Activated naive CD8-positive, alpha-beta T cell treated with anti-CD3 and anti-CD28 coated beads, Interleukin-2, amount 50 U/mL, for 24 hours (primary cell): ENCODE results near the gene SOCS7.

ENCODE experiments used
- ATAC-seq: fragments of 150-1000 bp; cut with Tn5 transposase; one replicate; pipeline ENCODE4 v1.10.0; 2021
- DNase-seq: peaks from one replicate; pipeline ENCODE4 v3.0.0; 2021
- H3K27ac Mint-ChIP-seq: one replicate; pipeline ENCODE4 v1.8.0; 2021; ENCODE audit warnings: mild to moderate bottlenecking, mixed read lengths
- H3K27me3 Mint-ChIP-seq: one replicate; pipeline ENCODE4 v1.8.0; 2021; ENCODE audit warnings: mixed read lengths
- H3K36me3 Mint-ChIP-seq: one replicate; pipeline ENCODE4 v1.8.0; 2021; ENCODE audit warnings: low read depth, mixed read lengths
- H3K4me1 Mint-ChIP-seq: one replicate; pipeline ENCODE4 v1.8.0; 2021; ENCODE audit warnings: mixed read lengths
- H3K4me3 Mint-ChIP-seq: one replicate; pipeline ENCODE4 v1.8.0; 2021; ENCODE audit warnings: mild to moderate bottlenecking, moderate library complexity, mixed read lengths
- H3K9me3 Mint-ChIP-seq: one replicate; pipeline ENCODE4 v1.8.0; 2021; ENCODE audit warnings: mixed read lengths

Gene SOCS7

DNA sequence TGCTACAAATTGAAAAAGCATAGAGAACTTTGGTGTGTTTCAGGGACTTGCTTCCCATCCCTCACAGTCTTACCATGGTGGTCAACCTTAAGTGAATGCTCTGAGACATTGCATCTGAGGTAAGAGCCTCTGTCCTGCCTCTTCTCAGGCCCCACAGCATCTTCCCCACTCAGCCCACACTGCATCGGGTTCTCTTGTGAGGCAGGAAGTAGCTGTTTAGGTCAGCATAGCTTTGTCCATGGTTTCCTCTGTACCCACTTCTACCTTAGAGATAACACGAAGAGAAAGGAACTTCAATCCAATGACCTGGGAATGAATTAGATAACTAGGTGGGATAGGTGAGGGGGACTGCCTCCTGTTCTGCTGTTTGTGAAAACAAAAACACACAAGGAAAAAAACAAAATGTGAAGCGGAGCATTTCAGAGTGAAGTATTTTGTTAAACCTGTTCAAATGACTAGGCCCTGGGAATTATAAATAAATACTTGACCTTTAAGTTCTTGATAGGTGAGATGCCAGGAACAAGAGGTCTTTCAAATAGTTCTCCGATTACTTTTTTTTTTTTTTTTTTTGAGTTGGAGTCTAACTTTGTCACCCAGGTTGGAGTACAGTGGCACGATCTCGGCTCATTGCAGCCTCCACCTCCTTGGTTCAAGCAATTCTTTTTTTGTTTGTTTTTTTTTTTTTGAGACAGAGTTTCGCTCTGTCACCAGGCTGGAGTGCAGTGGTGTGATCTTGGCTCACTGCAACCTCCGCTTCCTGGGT, 17.7 kb downstream of the SOCS7 start:
- H3K9me3 Mint-ChIP-seq = no peaks in the 10 kb centered on the region
- ATAC-seq = no peak
- H3K4me3 Mint-ChIP-seq = no peak overlapping the region
- peaks cover 28% of the 10 kb centered on the region for H3K36me3 Mint-ChIP-seq
- H3K4me1 Mint-ChIP-seq = no peaks in the 10 kb centered on the region
- H3K27me3 Mint-ChIP-seq = no peaks in the 10 kb centered on the region
- DNase-seq = no peak
- no peak overlapping the region for H3K27ac Mint-ChIP-seq

GRCh38 chr17:38379448-38379847, 27.8 kb downstream of the SOCS7 start:
- Mint-ChIP-seq H3K36me3 (peaks cover 12% of the 10 kb centered on the region), H3K27ac (no peak overlapping the region), H3K27me3 (no peaks in the 10 kb centered on the region), H3K9me3 (no peaks in the 10 kb centered on the region), H3K4me1 (no peaks in the 10 kb centered on the region), H3K4me3 (no peak overlapping the region)
- DNase-seq (no peak), ATAC-seq (no peak)

DNA sequence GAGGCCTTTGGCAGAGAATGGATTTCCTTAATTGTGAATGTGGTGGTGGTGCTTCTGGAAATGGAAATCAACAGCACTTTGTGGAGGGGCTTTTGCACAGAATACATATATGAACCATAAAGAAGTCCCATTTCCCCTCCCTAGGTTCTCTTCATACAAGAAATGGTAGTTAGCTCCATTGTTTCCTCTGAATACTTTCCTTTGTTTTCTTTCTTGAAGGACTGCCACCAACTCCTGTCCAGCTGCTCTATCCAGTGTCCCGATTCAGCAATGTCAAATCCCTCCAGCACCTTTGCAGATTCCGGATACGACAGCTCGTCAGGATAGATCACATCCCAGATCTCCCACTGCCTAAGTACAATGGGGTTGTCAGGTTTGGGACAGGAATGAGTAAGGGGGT, 43.4 kb downstream of the SOCS7 start:
- Mint-ChIP-seq H3K27me3 (no peaks in the 10 kb centered on the region), H3K4me3 (no peak overlapping the region), H3K4me1 (no peaks in the 10 kb centered on the region), H3K36me3 (peaks cover 15% of the 10 kb centered on the region), H3K27ac (no peak overlapping the region), H3K9me3 (no peaks in the 10 kb centered on the region)
- DNase-seq (no peak), ATAC-seq (no peak)

GRCh38 chr17:38397227-38397626, 45.6 kb downstream of the SOCS7 start:
- Mint-ChIP-seq H3K36me3 (peaks cover 17% of the 10 kb centered on the region), H3K27me3 (no peaks in the 10 kb centered on the region), H3K27ac (no peak overlapping the region), H3K9me3 (no peaks in the 10 kb centered on the region), H3K4me1 (no peaks in the 10 kb centered on the region), H3K4me3 (no peak overlapping the region)
- no peak for DNase-seq
- no peak for ATAC-seq

GRCh38 chr17:38400286-38400685, 48.6 kb downstream of the SOCS7 start:
- no peaks in the 10 kb centered on the region for H3K27me3 Mint-ChIP-seq
- H3K27ac Mint-ChIP-seq = no peak overlapping the region
- H3K4me3 Mint-ChIP-seq = no peak overlapping the region
- no peak for DNase-seq
- H3K9me3 Mint-ChIP-seq = no peaks in the 10 kb centered on the region
- no peak for ATAC-seq
- H3K4me1 Mint-ChIP-seq = no peaks in the 10 kb centered on the region
- peaks cover 17% of the 10 kb centered on the region for H3K36me3 Mint-ChIP-seq

DNA sequence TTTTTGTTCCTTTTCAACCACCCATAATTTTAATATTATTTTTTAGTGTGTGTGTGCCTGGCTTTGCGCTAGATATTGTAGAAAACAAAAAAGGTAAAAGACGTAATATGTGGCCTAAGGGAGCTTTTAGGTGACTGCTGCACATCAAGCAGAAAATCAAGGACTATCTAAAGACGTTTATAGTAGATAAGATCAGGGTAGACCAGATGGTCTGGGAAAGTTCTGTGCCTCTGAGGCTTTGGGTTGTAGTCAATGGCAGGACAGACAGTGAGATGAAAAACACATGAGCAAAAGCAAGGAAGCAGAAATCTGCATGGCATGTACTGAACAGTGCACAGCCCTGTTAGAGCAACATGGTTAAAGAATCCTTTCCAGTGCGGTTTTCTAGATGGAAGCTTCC, 49.8 kb downstream of the SOCS7 start:
- ATAC-seq (no peak), DNase-seq (no peak)
- H3K4me3 Mint-ChIP-seq = no peak overlapping the region
- no peaks in the 10 kb centered on the region for H3K4me1 Mint-ChIP-seq
- peaks cover 10% of the 10 kb centered on the region for H3K36me3 Mint-ChIP-seq
- H3K9me3 Mint-ChIP-seq = no peaks in the 10 kb centered on the region
- H3K27ac Mint-ChIP-seq = no peak overlapping the region
- no peaks in the 10 kb centered on the region for H3K27me3 Mint-ChIP-seq

GRCh38 chr17:38402897-38403296, 51.3 kb downstream of the SOCS7 start:
- Mint-ChIP-seq H3K27me3 (no peaks in the 10 kb centered on the region), H3K27ac (no peak overlapping the region), H3K4me3 (no peak overlapping the region), H3K9me3 (no peaks in the 10 kb centered on the region), H3K36me3 (peaks cover 2% of the 10 kb centered on the region), H3K4me1 (no peaks in the 10 kb centered on the region)
- no peak for ATAC-seq
- no peak for DNase-seq

GRCh38 chr17:38403491-38403890, 51.8 kb downstream of the SOCS7 start:
- Mint-ChIP-seq H3K27ac (no peak overlapping the region), H3K36me3 (peaks cover 2% of the 10 kb centered on the region), H3K27me3 (no peaks in the 10 kb centered on the region), H3K4me1 (no peaks in the 10 kb centered on the region), H3K9me3 (no peaks in the 10 kb centered on the region), H3K4me3 (no peak overlapping the region)
- ATAC-seq (no peak), DNase-seq (no peak)

- H3K4me1 Mint-ChIP-seq = no peaks in the 10 kb centered on the region
- H3K4me3 Mint-ChIP-seq = no peak overlapping the region
- H3K27ac Mint-ChIP-seq = no peak overlapping the region
- no peaks in the 10 kb centered on the region for H3K9me3 Mint-ChIP-seq
- H3K36me3 Mint-ChIP-seq = peaks cover 2% of the 10 kb centered on the region
- no peak for ATAC-seq
- no peaks in the 10 kb centered on the region for H3K27me3 Mint-ChIP-seq
- DNase-seq = no peak
These were observed 52.7 kb downstream of the SOCS7 start for GRCh38 chr17:38404174-38404943.

GRCh38 chr17:38405654-38406053, 54.0 kb downstream of the SOCS7 start:
- no peak for DNase-seq
- Mint-ChIP-seq H3K36me3 (peaks cover 2% of the 10 kb centered on the region), H3K27ac (no peak overlapping the region), H3K4me3 (no peak overlapping the region), H3K9me3 (no peaks in the 10 kb centered on the region), H3K27me3 (peaks cover 2% of the 10 kb centered on the region), H3K4me1 (no peaks in the 10 kb centered on the region)
- no peak for ATAC-seq

GRCh38 chr17:38410201-38410600, 58.6 kb downstream of the SOCS7 start:
- Mint-ChIP-seq H3K36me3 (no peaks in the 10 kb centered on the region), H3K4me3 (no peak overlapping the region), H3K9me3 (no peaks in the 10 kb centered on the region), H3K27me3 (peaks cover 4% of the 10 kb centered on the region), H3K27ac (no peak overlapping the region), H3K4me1 (peaks cover 1% of the 10 kb centered on the region)
- no peak for DNase-seq
- no peak for ATAC-seq

GRCh38 chr17:38415250-38416194, 63.9 kb downstream of the SOCS7 start:
- peaks cover 9% of the 10 kb centered on the region for H3K4me1 Mint-ChIP-seq
- peaks cover 38% of the 10 kb centered on the region for H3K27me3 Mint-ChIP-seq
- H3K9me3 Mint-ChIP-seq = no peaks in the 10 kb centered on the region
- peak; percentile 54 for ATAC-seq
- peak overlapping the region; percentile 46 for H3K4me3 Mint-ChIP-seq
- H3K36me3 Mint-ChIP-seq = no peaks in the 10 kb centered on the region
- H3K27ac Mint-ChIP-seq = peak overlapping the region; percentile 73
- DNase-seq = peak; percentile 34

DNA sequence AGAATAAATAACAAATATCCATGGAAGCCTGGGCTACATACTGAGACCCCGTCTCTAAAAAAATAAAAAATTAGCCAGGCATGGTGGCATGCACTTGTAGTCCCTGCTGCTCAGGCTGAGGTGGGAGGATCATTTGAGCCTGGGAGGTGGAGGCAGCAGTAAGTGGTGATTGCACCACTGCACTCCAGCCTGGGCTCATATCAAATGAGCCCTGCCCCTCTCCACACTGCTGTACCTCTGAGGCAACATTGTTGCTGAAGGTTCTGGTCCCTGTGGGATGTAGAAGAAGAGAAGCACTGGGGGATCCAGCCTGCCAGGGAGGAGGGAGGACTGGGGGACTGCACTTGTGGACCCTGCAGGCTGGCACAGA, 65.2 kb downstream of the SOCS7 start:
- Mint-ChIP-seq H3K27me3 (peaks cover 44% of the 10 kb centered on the region), H3K4me1 (peaks cover 9% of the 10 kb centered on the region)
- ATAC-seq = no peak

GRCh38 chr17:38417210-38417951, 65.7 kb downstream of the SOCS7 start:
- Mint-ChIP-seq H3K9me3 (no peaks in the 10 kb centered on the region), H3K27ac (no peak overlapping the region), H3K36me3 (no peaks in the 10 kb centered on the region), H3K27me3 (peaks cover 48% of the 10 kb centered on the region), H3K4me1 (peaks cover 9% of the 10 kb centered on the region), H3K4me3 (no peak overlapping the region)
- DNase-seq (no peak), ATAC-seq (no peak)

More for the DNA sequence above, 65.2 kb downstream of the SOCS7 start:
- H3K9me3 Mint-ChIP-seq = no peaks in the 10 kb centered on the region
- no peaks in the 10 kb centered on the region for H3K36me3 Mint-ChIP-seq
- H3K27ac Mint-ChIP-seq = no peak overlapping the region
- DNase-seq = no peak
- H3K4me3 Mint-ChIP-seq = no peak overlapping the region
